ENCODE results near the gene ATP2C2. TPM values are rescaled to one million over a fixed set of nuclear protein-coding genes. Genes with fewer than 3 reads are reported as not detected.

Gene ATP2C2
- total RNA-seq, 1 experiment from 2014 or later = 4.0 TPM

- Histone ChIP-seq H3K4ac (ENCODE audit: low read depth, low read length) (no peak overlapping the region), H3K14ac (ENCODE audit: insufficient read depth, low read length) (no peak overlapping the region), H3K56ac (ENCODE audit: insufficient read length, low read depth, low read length) (no peak overlapping the region), H4K91ac (ENCODE audit: insufficient read length, low read depth, low read length) (no peak overlapping the region), H3K27me3 (ENCODE audit: insufficient read depth, low read length) (no peaks in the 10 kb centered on the region), H3K4me2 (ENCODE audit: insufficient read depth, insufficient read length, low read length) (no peak overlapping the region), H3K4me1 (ENCODE audit: insufficient read depth, low read length) (no peaks in the 10 kb centered on the region), H4K8ac (replicated peaks; ENCODE audit: insufficient read length, low read depth, low read length) (no peak overlapping the region), H2AFZ (ENCODE audit: low read length) (no peak overlapping the region), H3T11ph (ENCODE audit: low read length) (no peak overlapping the region), H2BK5ac (ENCODE audit: insufficient read length, low read length) (no peak overlapping the region), H3K9me3 (ENCODE audit: control insufficient read depth, low read depth, low read length) (no peaks in the 10 kb centered on the region), H3K27ac (ENCODE audit: insufficient read length, low read depth, low read length) (no peak overlapping the region), H4K20me1 (ENCODE audit: control insufficient read depth, insufficient read depth, insufficient read length) (no peaks in the 10 kb centered on the region), H4K5ac (ENCODE audit: insufficient read length, low read depth, low read length) (no peak overlapping the region), H3K18ac (ENCODE audit: insufficient read length, low read depth, low read length) (no peak overlapping the region), H3K23ac (ENCODE audit: insufficient read length, low read depth, low read length) (no peak overlapping the region), H3K9ac (ENCODE audit: extremely low read depth, insufficient read length, low read length) (no peak overlapping the region), H2BK15ac (ENCODE audit: low read depth, low read length) (no peak overlapping the region), H3K79me1 (ENCODE audit: insufficient read depth, low read depth, low read length, poor library complexity, severe bottlenecking) (no peaks in the 10 kb centered on the region), H2BK20ac (ENCODE audit: low read depth, low read length, poor library complexity, severe bottlenecking) (no peak overlapping the region), H2BK120ac (ENCODE audit: low read depth, low read length, poor library complexity, severe bottlenecking) (no peak overlapping the region), H2AK5ac (ENCODE audit: insufficient read length, low read length) (no peak overlapping the region), H3K79me2 (ENCODE audit: insufficient read depth, low read length) (no peaks in the 10 kb centered on the region), H2BK12ac (ENCODE audit: insufficient read length, low read depth, low read length) (no peak overlapping the region), H3K23me2 (ENCODE audit: insufficient read length, low read depth, low read length, poor library complexity, severe bottlenecking) (no peaks in the 10 kb centered on the region)
- Mint-ChIP-seq H3K9me3 (peaks cover 21 to 25% of the 10 kb centered on the region in 2 experiments), H3K27ac (no peak overlapping the region), H3K4me3 (no peak overlapping the region), H3K27me3 (ENCODE audit: low read depth) (peaks cover 3% of the 10 kb centered on the region; the same call in 1 of the 2 replicates), H3K36me3 (ENCODE audit: insufficient read depth in 1 of 3, low read depth in 3 of 3) (peaks cover 28 to 43% (median 31%) of the 10 kb centered on the region in 3 experiments), H3K4me1 (no peaks in the 10 kb centered on the region)
- DNase-seq = no peak
- TF ChIP-seq CTCF (conservative IDR thresholded peaks at IDR 0.05) = no peak
Observed at GRCh38 chr16:84467709-84468108, 99.4 kb downstream of the ATP2C2 start.

All from H9 (cell line).